ENCODE measurements around the gene MASP2.

- no peak for TF ChIP-seq CTCF (IDR thresholded peaks at IDR 0.05; ENCODE audit: low read depth, low read length)
- no peak for TF ChIP-seq MAX (IDR thresholded peaks at IDR 0.05; ENCODE audit: low read depth, low read length)
Observed at GRCh38 chr1:11065796-11066195, 18.8 kb upstream of the MASP2 start.
